Bone marrow (tissue), 2 donors: ENCODE results near the gene ADAM12.
"Not testable (repeated sequence)": the region's sequence is repeated elsewhere in the genome, so short reads cannot be mapped to it uniquely, and the experiment has no call there.

Experiments used
- DNase-seq, 2 donors: peaks; one replicate each; lab custom pipeline; 2025; lab: John Stamatoyannopoulos, UW

The ADAM12 gene

DNA sequence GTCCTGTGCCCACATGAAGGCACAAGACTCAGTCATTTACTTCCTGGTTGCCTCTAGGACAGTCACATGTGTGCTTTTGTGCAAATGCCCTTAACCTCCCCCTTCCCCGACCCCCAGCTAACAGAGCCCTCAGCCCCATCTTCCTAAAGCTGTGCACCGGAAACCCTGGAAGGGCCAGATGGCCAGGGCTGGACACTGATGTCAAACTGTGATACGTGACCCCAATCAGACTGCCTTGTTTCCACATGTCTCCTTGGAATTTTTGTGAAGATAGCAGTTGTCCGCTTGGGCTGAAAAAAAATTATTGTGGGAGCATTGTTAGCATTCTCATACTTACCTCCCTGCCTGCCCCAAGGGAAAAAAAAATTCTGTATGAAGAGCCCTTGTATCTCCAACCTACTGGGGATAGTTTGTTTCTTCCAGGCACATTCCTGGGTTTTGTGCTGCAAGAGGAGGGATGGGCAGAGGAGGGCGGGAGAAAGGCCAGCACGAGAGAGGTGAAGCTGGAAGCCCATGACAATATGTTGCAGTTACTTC lies 17.0 kb upstream of the ADAM12 start:
- DNase-seq, result no peak

DNA sequence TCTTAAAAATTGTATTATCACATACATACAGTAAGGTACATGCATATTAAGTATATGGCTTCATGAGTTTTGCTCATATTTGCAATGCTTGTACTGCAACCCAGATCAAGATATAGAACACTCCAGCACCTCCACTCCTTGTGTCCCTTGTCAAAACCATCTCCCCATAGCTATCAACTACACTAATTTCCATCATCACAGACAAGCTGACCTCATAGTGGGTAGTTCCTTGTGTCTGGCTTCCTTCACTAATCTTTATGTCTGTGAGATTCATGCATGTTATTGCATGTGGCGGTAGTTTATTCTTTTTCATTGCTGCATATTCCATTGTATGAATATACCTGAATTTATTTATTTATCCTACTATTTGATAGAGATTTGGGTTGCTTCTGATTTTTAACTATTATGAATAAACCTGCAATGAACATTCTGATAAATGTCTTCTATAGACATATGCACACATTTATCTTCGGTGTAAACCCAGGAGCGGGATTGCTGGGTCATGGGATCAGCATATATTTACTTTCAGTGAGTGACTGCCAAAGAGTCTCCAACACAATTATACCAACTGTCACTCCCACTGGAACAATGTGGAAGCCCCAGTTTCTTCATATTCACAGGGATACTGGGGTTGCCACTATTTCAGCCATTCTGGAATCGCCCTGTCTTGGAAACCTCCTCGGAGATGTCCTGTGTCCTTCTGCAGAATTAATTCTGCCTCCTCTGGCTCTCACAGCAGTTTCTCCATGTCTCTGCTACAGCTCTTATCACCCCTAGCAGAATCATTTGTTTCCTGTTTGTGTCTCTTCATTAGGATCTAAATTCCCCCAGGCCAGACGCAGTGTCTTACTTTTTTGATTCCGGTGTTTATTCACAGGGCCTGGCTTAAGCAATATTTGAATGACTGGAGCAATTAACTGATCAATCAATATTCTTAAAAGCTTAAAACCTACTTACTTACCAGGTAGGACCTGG lies 14.7 kb upstream of the ADAM12 start:
- DNase-seq, result no peak

DNA sequence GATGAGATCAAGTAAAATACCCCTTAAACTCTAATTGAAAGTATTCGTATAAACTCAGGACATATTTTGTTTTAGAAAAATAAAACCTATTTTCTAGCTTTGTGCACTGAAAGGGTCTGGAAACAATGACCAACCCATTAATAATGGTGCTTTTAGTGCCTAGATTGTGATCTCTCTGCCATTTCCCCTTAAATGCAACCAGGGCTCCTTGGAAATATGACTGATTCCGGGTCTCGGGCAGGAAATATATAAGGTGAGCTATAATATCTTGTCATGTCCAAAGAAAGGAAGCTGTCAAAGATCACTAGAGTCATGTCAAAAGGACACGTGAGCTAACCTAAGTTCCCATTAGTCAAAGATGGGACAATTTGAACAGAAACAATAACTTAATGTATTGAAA lies 12.4 kb upstream of the ADAM12 start:
- no peak for DNase-seq

DNA sequence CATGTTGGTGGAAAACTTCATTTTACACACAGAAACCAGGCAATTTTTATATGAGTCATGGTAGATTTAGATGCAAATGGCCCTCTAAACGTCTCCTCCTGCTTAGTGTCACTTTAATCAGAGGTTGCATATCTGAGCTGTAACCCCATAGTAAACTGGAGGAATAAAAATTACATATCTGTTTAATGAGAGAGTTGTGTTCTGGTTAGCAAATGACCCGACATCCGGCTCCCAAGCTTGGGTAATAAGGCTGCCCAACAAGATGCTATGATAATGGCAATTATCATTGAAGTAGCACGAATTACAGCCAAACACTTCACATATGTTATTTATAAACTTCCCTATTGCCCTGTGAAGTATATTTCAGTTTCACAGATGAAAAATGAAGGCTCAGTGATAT lies 10.6 kb upstream of the ADAM12 start:
- DNase-seq, result no peak

DNA sequence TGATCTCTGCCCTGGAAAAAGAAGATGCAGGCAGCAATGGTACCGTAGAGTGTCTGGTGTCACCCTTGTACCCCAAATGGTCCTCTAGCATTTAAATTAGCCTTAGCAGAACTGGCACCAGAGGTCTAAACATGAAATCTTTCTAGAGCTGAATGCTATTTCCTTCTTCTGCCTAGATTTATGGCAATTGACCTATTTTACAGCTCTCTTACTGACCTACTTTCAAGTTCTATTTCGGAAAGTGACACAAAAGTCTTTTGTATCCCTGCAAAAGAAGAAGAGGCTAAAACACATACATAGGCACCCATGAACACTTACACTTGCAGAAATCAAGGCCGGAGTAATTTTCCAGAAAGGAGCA lies 10.1 kb upstream of the ADAM12 start:
- DNase-seq, result no peak

DNA sequence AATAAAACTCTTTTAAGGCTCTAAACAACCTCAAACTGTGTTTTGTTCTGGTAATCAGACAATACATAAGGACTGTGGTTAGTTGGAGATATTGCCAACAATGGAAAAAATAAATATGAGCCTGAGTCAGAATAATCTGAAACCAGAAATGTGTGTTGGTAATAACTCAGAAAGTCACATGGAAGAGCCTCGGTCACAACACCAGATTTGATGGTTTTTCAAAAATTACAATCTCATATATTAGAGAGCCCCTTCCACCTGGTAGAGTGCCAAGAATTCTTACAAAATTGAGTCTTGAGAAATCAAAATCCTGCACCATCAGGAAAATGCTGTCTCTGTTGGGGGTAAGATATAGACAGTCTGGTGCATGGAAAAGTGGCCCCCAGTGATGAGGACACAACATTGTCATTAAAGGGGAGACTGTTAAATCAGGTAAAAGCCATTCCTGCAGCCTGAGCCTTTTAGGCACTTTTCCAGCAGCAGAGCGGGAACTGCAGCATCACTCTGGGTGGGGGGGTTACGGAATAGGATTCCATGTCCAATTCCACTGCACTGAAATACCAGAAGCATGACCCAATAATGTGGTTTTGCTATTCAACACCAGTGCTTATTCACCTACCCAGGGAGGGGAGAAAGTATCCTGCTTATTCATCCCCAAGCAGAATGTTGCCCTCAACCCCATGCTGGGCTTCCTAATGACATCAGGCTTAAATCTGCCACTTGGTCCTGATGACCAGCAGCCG lies 9.5 kb upstream of the ADAM12 start:
- no peak for DNase-seq

DNA sequence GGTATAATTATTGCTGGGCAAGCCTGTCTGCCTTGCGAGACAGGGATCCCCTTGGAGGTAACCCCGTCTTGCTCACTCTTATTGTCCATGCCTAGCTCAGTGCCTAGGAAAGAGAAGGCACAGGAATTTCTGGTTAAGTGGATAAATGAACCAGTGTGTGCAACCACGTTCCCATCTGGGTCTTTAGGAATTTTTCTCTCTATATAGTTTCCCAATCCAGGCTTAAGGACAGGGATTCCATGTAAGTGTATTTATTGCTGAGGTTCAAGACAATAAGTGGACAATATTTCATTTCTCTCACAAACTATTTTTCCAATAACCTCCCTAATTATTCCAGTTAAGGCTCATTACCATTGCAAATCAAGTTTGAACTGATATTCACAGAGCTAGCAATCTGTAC lies 8.9 kb upstream of the ADAM12 start:
- DNase-seq, result no peak

DNA sequence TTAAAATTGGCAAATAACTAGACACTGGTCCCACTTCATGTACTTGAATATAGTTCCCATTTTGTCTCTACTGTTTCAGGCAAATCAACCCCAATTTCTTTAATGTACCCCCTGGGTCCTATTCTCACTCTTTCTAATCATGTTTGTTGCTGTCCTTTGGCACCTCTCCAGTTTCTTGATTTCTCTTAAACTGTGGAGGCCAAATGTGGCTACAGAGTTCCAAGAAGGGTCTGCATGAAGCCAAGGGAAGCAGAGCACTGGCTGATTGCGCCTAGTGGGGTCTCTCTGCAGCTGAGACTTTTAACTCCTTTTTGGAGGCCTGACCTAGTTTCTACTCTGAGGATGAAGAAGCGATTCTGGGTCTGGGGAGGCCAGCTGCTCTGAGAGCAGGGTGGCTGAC lies 6.7 kb upstream of the ADAM12 start:
- DNase-seq, result no peak

DNA sequence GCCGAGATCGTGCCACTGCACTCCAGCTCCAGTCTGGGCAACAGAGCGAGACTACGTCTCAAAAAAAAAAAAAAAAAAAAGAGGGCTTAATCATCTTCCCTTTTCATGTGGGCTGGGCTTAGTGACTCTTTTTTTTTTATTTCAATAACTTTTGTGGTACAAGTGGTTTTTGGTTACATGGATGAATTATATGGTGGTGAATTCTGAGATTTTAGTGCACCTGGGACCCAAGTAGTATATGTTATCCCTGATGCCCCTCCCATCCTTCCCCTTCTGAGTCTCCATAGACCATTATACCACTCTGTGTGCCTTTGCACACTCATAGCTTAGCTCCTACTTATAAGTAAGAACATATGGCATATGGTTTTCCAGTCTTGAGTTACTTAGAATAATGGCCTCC lies 4.8 kb upstream of the ADAM12 start:
- no peak for DNase-seq

DNA sequence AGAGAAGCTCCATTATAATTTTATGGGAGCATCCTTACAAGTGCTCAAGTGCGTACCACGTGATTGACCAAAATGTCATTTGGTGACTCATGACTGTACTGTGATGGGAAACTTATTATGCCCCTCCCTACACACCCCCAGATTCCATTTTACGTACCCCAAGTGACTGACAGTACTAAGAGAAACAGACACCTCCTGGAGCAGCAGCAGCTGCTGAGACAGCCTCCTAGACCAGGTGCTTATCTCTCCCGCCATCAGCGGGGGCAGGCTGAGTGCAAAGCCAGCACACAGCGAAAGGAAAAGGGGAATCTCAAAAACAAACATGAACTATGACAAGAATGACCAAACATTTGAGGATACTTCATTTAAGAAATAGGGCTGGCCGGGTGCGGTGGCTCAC lies 4.2 kb upstream of the ADAM12 start:
- DNase-seq, result no peak

DNA sequence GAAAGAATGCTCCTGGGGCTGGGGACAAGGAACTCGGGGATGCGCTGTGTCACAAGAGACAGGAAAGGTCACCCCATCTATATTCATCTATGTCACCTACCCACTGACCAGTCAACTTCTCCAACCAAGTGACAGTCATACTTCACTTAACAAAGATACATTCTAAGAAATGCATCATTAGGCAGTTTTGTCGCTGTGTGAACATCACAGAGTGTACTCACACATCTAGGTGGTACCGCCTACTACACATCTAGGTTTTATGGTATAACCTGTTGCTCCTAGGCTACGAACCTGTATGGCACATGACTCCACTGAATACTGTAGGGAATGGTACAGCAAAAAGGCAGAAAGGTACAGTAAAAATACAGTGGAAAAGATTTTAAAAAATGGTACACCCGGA lies 3.8 kb upstream of the ADAM12 start:
- DNase-seq, result no peak

DNA sequence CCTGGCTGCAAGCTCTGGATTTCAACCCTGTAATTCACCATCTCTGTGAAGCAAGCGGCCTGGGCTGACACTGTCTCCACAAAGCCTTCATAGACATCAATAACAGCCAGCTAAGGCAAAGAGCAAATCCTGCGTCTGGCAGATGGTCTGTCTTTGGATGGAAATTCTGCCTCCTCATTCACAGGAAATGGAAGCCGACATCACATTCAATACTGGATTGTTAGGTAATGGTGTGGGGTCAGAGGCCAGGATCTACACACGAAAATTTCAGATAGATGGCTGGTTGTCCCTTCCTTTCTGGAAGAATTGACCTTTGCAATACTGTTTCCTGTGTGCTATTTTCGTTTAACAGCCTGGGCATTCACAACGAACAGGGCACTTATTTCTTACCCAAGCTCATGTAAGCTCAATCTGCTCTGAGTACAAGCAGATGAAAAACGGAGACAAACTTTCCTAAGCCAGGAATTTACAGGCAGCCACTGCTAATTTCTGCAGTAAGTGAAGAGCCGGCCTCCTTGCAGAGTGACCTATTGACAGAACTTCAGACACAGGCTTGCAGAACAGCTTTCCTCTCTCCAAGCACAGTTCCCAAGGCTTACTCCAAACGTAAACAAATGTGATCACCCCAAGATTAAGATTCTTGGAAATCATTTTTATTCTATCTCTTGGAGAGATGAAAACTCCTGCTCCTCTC lies 3.1 kb upstream of the ADAM12 start:
- no peak for DNase-seq

DNA sequence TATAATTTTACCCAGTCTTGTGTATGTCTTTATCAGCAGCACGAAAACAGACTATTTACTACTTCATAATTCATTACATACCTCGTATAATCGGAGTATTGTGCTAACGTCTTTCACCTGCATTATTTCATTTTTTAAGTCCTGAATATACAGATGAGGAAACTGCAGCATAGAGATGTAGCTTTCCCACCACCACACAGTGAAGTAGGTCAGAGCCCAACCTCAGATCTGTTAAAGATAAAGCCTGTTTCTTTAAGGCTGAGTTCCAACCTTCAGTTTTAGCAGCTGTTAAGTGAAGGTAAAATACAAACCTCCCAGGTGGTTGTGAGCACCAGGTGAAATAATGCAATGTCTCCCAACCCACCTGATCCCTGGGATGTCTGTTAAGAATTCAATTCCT lies 2.0 kb upstream of the ADAM12 start:
- no peak for DNase-seq

DNA sequence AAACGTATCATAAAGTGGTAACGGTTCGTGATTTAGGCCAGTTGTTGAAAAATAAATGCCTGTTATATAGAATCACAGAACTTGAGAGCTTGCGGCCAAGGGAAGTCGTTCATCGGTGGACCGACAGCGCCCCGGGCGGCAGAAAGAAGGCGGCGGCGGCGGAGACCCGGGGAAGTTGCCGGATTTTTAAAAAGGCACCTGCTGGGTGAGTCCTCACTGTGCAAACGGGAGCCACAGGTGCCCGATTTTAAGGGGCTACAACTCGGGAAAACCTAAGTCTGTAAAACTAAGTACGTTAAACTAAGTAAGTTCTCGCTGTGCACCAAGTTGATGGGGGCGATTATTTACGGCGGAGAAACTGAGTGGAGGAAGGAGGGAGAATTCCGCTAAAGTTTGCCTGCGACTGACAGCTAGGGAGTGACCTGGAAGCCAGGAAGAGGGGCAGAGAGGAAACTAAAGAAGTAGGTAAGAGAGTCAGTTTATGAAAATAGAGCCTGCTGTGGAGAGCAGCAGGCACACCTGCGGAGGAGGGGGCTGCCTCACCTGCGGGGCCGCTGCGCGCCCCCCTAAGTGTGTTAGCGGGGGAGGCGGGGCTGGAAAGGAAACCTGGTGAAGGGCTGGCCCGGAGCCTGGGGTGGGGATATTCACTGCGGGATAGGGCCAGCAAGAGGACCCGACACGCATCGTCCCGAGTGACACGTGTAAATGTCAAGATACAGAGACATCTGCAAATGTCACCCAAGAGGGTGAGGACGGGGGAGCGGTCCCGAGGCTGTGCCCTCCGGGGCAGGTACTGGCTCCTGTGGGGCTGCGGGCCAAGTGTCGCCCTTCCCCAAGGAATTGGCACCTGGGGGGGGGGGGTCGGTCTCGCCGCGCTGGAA lies 996 bp downstream of the ADAM12 start:
- no peak for DNase-seq

DNA sequence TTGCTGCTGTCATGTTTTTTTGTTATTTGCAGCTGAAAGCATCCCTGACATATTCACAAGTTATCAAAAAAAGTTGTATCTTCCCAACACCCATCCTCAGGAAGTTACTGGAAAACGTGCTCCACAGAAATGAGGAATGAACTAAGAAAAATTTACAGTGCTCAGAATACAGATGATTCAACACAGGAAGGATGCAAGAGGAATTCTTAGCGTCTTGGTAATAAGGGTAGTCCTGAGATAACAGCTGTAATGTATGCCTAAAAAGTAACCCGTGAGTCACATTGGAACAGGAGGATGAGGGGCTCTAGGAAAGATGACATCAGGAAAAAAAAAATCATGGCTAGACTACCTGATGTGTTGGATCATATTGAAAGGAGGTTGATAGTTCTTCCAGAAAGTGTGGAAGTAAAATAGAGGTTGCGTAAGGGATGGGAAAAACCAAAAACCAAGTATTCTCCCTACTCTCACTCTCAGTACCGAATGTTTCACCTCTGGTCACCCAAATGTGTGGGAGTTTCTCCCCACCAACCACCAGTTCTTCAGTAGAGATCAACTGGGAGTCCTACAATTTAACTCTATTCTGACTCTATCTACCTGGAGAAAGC lies 3.9 kb downstream of the ADAM12 start:
- no peak for DNase-seq

DNA sequence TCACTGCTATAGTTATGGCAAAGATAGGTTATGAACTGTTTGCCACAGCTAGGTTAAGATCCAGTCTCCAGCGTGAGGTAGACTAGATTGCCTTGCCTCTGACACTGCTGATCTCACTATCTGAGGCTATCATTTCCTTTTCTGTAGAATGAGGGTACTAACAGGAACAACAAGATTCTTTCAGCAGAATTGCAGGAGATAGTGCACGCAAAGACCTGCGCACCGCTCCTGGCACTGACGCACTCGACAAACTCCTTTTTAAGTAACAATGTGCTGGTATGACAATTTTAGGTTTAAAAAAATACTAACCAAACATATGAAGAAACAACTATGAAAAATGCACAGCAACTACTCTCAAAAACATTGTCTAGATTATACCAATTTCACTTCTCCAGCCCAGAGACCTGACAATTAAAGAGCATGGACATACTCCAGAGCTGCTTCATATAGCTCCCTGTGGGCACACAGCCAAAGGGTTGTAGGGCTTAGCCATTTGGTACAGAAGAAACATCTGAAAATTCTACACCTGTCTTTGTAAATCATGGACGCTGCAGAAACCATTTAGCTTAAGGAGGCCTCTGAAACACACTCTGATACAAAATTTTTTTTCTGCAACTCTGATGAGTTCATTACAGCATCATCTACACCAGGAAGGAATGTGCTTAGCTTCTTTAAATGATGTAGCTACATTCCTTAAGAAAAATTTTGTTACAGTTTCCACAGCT lies 7.8 kb downstream of the ADAM12 start:
- no peak for DNase-seq

DNA sequence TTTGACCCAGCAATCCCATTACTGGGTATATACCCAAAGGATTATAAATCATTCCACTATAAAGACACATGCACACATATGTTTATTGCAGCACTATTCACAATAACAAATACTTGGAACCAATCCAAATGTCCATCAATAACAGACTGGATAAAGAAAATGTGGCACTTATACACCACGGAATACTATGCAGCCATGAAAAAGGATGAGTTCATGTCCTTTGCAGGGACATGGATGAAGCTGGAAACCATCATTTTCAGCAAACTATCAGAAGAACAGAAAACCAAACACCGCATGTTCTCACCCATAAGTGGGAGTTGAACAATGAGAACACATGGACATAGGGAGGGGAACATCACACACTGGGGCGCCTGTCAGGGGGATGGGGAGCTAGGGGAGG lies 9.1 kb downstream of the ADAM12 start:
- not testable (repeated sequence) for DNase-seq

DNA sequence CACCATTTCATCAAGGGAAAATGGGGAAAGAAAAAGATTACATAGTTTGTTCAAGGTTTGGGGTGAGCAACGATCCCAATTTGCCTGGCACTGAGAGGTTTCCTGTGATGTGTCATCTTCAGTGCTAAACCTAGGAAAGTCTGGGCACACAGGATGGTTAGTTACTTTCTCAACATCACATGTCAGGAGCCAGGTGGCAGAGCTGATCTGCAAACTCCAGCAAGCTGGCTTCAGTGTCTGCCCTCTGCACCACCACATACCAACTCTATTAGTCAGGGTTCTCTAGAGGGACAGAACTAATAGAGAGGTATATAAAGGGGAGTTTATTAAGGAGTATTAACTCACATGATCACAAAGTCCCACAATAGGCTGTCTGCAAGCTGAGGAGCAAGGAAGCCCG lies 11.3 kb downstream of the ADAM12 start:
- no peak for DNase-seq

DNA sequence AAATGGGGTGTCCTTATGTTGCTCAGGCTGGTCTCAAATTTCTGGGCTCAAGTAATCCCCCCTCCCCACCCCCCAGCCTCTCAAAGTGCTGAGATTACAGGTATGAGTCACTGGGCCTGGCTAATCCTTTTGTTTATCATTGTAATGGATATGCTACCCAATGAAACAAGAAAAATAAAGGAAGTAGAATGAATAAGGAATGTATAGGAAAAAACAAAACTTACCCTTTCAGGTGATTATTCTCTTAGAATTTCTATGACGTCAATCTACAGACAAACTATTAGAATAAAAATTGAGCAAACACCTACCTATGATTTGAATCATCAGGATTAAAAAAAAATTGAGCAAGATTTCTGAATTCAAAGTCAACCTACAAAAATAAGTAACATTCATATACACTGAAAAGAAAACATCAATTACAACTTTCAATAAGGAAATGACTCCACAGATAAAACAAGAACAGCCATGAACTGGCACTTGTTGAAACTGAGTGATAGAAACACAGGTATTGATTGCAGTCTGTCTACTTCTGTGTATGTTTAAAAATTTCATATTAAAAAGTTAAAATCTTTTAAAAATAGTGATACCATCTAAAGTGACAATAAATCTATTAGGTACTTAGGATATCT lies 12.2 kb downstream of the ADAM12 start:
- no peak for DNase-seq

DNA sequence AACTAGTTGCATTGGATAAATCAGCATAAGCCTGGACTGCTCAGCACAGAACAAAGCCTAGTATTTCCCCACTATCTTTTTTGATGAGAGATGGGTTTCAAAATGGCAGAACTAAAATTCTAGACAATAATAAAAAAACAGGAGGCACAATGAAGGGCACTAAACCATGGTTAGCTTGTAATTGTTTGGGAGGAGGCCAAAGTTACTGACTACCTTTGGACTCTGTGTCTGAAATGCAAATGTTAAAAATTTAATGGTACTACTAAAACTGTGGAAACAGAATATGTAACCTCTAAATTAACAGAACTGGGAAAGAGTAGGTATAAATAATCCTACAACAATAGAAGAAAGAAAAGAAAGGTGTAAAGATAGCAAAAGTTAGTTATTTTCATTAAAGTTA lies 13.0 kb downstream of the ADAM12 start:
- DNase-seq, result no peak
